22Rv1 (cell line): Measurements from ENCODE around the gene NRG3.

Experiments
- CTCF ChIP-seq: fragments of 450-650 bp; IDR thresholded peaks from 2 replicates; pipeline ENCODE4 v1.5.1; 2017; ENCODE audit warnings: mild to moderate bottlenecking
- ZFX ChIP-seq: fragments of 450-650 bp; IDR thresholded peaks from 2 replicates; pipeline ENCODE4 v1.6.1; 2017; ENCODE audit warnings: antibody characterized with exemption, borderline replicate concordance

GRCh38 chr10:82538272-82538671 is 663.3 kb downstream of the NRG3 start:
- TF ChIP-seq CTCF (no peak), ZFX (no peak)
